H1 (cell line): Measurements from ENCODE around the gene RFT1. TPM values are rescaled to one million over a fixed set of nuclear protein-coding genes. Genes with fewer than 3 reads are reported as not detected.

ENCODE experiments used
- CTCF ChIA-PET: fragments of 300-600 bp; sonication (Branson Sonifier 250); formaldehyde crosslinking; loops from one replicate; lab custom pipeline; 2021; ENCODE audit not compliant: partially characterized antibody; lab: Charles Lee
- POLR2A ChIA-PET: fragments of 300-600 bp; sonication (Branson Sonifier 250); formaldehyde crosslinking; loops from one replicate; lab custom pipeline; 2021; ENCODE audit warnings: inconsistent platforms; ENCODE audit not compliant: partially characterized antibody; lab: Charles Lee
- DNase-seq, 2 experiments: peaks; one replicate each; pipeline versions ENCODE4 v3.0.0 to v3.0.0-alpha.2; 2010 to 2022; ENCODE audit warnings: low spot score in 2 of 2, low read depth in 1 of 2, mixed read lengths in 1 of 2
- FAIRE-seq: peaks from 2 replicates; lab custom pipeline; 2011; peaks lifted over from hg19 to GRCh38; lab: Jason Lieb, UNC
- H2AFZ ChIP-seq: 2 replicates; pipeline ENCODE4 v1.8.1; 2012; ENCODE audit warnings: low read length, inconsistent platforms
- H2AK5ac ChIP-seq: 2 replicates; pipeline ENCODE4 v1.6.1; 2013; ENCODE audit warnings: low read depth, low read length
- H2BK120ac ChIP-seq: replicated peaks from 2 replicates; pipeline ENCODE3; 2013; ENCODE audit warnings: low read depth, low read length, inconsistent platforms
- H2BK12ac ChIP-seq: 2 replicates; pipeline ENCODE4 v1.6.1; 2013; ENCODE audit warnings: low read depth, low read length
- H2BK15ac ChIP-seq: 2 replicates; pipeline ENCODE4 v1.6.1; 2013; ENCODE audit warnings: low read length
- H2BK20ac ChIP-seq: 2 replicates; pipeline ENCODE4 v1.6.1; 2013; ENCODE audit warnings: low read length
- H2BK5ac ChIP-seq: 2 replicates; pipeline ENCODE4 v1.6.1; 2013; ENCODE audit warnings: low read depth, low read length
- H3K14ac ChIP-seq: 2 replicates; pipeline ENCODE4 v1.6.1; 2013; ENCODE audit warnings: inconsistent platforms; ENCODE audit not compliant: insufficient read length
- H3K18ac ChIP-seq: 2 replicates; pipeline ENCODE4 v1.6.1; 2013; ENCODE audit warnings: low read length; ENCODE audit errors: extremely low read depth
- H3K23ac ChIP-seq: 2 replicates; pipeline ENCODE4 v1.6.1; 2013; ENCODE audit warnings: inconsistent platforms; ENCODE audit not compliant: insufficient read length
- H3K23me2 ChIP-seq: 2 replicates; pipeline ENCODE4 v1.6.1; 2013; ENCODE audit warnings: low read depth, low read length
- H3K27ac ChIP-seq: 2 replicates; pipeline ENCODE4 v1.6.1; 2011; ENCODE audit warnings: low read depth, low read length, inconsistent platforms
- H3K27me3 ChIP-seq, 4 experiments: replicated peaks in 1 of 4; 1 replicate in 1 of 4; 2 replicates in 3 of 4; pipeline versions ENCODE4 v1.6.1 to v1.8.1; 2011 to 2013; ENCODE audit warnings: low read length in 3 of 4, mild to moderate bottlenecking in 3 of 4, inconsistent platforms in 2 of 4, mixed read lengths in 2 of 4, moderate library complexity in 1 of 4; ENCODE audit not compliant: control insufficient read depth in 3 of 4, insufficient read depth in 3 of 4; ENCODE audit errors: extremely low read depth in 1 of 4
- H3K36me3 ChIP-seq, 4 experiments: 2 replicates each; pipeline versions ENCODE4 v1.6.1 to v1.8.1; 2011 to 2013; ENCODE audit warnings: mild to moderate bottlenecking in 4 of 4, low read length in 3 of 4, moderate library complexity in 2 of 4, control low read depth in 1 of 4, inconsistent platforms in 1 of 4; ENCODE audit not compliant: insufficient read depth in 4 of 4, control insufficient read depth in 2 of 4
- H3K4ac ChIP-seq: replicated peaks from 2 replicates; pipeline ENCODE3; 2013; ENCODE audit warnings: low read length, low read depth, mixed read lengths, inconsistent platforms; ENCODE audit not compliant: insufficient read length
- H3K4me1 ChIP-seq, 4 experiments: replicated peaks in 1 of 4; 1 replicate in 1 of 4; 2 replicates in 3 of 4; pipeline versions ENCODE4 v1.6.1 to v1.8.1; 2011 to 2013; ENCODE audit warnings: low read length in 3 of 4, inconsistent platforms in 2 of 4, mixed read lengths in 1 of 4; ENCODE audit not compliant: insufficient read depth in 4 of 4, control insufficient read depth in 3 of 4
- H3K4me2 ChIP-seq, 2 experiments: 2 replicates each; pipeline versions ENCODE4 v1.6.1 to v1.8.1; 2011 to 2013; ENCODE audit warnings: low read depth in 2 of 2, low read length in 2 of 2, control low read depth in 1 of 2, inconsistent platforms in 1 of 2, mild to moderate bottlenecking in 1 of 2; ENCODE audit not compliant: insufficient read depth in 1 of 2
- H3K4me3 ChIP-seq, 4 experiments: fragments of 200-600, 300-600 bp in 1 of 4; sonication (generic), shearing (Covaris generic), sonication (Bioruptor Twin) in 1 of 4; 2 replicates each; pipeline versions ENCODE4 v1.5.1 to v1.8.1; 2011 to 2016; ENCODE audit warnings: low read length in 4 of 4, low read depth in 3 of 4, control low read depth in 2 of 4, inconsistent platforms in 2 of 4, mild to moderate bottlenecking in 2 of 4, mixed read lengths in 1 of 4, moderate library complexity in 1 of 4; ENCODE audit not compliant: insufficient read depth in 2 of 4; ENCODE audit errors: extremely low read depth in 1 of 4
- H3K56ac ChIP-seq: replicated peaks from 2 replicates; pipeline ENCODE3; 2013; ENCODE audit warnings: low read depth, mild to moderate bottlenecking, mixed read lengths, low read length, inconsistent platforms; ENCODE audit not compliant: insufficient read length
- H3K79me1 ChIP-seq: 2 replicates; pipeline ENCODE4 v1.6.1; 2013; ENCODE audit warnings: low read depth, low read length, control low read depth
- H3K79me2 ChIP-seq, 2 experiments: 2 replicates each; pipeline versions ENCODE4 v1.6.1 to v1.8.1; 2012 to 2013; ENCODE audit warnings: low read length in 2 of 2, mild to moderate bottlenecking in 2 of 2, inconsistent platforms in 1 of 2; ENCODE audit not compliant: insufficient read depth in 2 of 2, control insufficient read depth in 1 of 2
- H3K9ac ChIP-seq, 4 experiments: replicated peaks in 1 of 4; 1 replicate in 1 of 4; 2 replicates in 3 of 4; pipeline versions ENCODE4 v1.6.1 to v1.8.1; 2011 to 2013; ENCODE audit warnings: low read depth in 3 of 4, low read length in 3 of 4, control low read depth in 2 of 4, mild to moderate bottlenecking in 2 of 4, moderate library complexity in 2 of 4, inconsistent platforms in 1 of 4; ENCODE audit errors: extremely low read depth in 1 of 4
- H3K9me3 ChIP-seq, 2 experiments: 2 replicates each; pipeline versions ENCODE4 v1.6.1 to v1.8.1; 2012 to 2013; ENCODE audit warnings: mild to moderate bottlenecking in 2 of 2, moderate library complexity in 2 of 2, control low read depth in 1 of 2, inconsistent platforms in 1 of 2, low read depth in 1 of 2, low read length in 1 of 2, mixed read lengths in 1 of 2; ENCODE audit not compliant: insufficient read depth in 2 of 2
- H4K20me1 ChIP-seq, 2 experiments: replicated peaks in 1 of 2; 2 replicates each; pipeline versions ENCODE3 to v1.8.1; 2011 to 2013; ENCODE audit warnings: inconsistent platforms in 2 of 2, low read length in 2 of 2, mild to moderate bottlenecking in 1 of 2; ENCODE audit not compliant: insufficient read depth in 2 of 2, control insufficient read depth in 1 of 2
- H4K5ac ChIP-seq: 2 replicates; pipeline ENCODE4 v1.6.1; 2013; ENCODE audit warnings: low read length, low read depth, mixed read lengths, inconsistent platforms; ENCODE audit not compliant: insufficient read length
- H4K8ac ChIP-seq: 2 replicates; pipeline ENCODE4 v1.8.0; 2013; ENCODE audit warnings: mild to moderate bottlenecking, moderate library complexity, low read length, inconsistent platforms; ENCODE audit not compliant: insufficient read depth; ENCODE audit errors: extremely low read depth
- H4K91ac ChIP-seq: replicated peaks from 2 replicates; pipeline ENCODE3; 2013; ENCODE audit warnings: low read length, mixed read lengths, inconsistent platforms; ENCODE audit not compliant: insufficient read length
- BACH1 ChIP-seq: IDR thresholded peaks from 2 replicates; pipeline ENCODE4 v1.6.1; 2012; ENCODE audit warnings: low read length, improper control_type of control experiment
- KDM1A ChIP-seq: fragments of 200-600, 300-600 bp; sonication (generic); IDR thresholded peaks from 2 replicates; pipeline ENCODE4 v1.7.1; 2016; ENCODE audit warnings: mild to moderate bottlenecking, low read length, borderline replicate concordance
- POLR2A ChIP-seq, 2 experiments: IDR thresholded peaks; 1 replicate in 1 of 2; 2 replicates in 1 of 2; pipeline ENCODE4 v1.6.1; 2011; ENCODE audit warnings: low read depth in 2 of 2, low read length in 2 of 2, mild to moderate bottlenecking in 2 of 2; ENCODE audit errors: control extremely low read depth in 1 of 2
- SUZ12 ChIP-seq: fragments of 200-600 bp; sonication (generic); IDR thresholded peaks from 2 replicates; pipeline ENCODE4 v1.6.1; 2012; ENCODE audit warnings: mild to moderate bottlenecking, inconsistent platforms, low read length, moderate library complexity, mixed read lengths
- WGBS, 2 experiments: shearing (Covaris generic) in 1 of 2; methylation state at CpG; one replicate each; pipeline versions ENCODE4 v1.1.6 to v1.1.7; 2013 to 2015; ENCODE audit warnings: low lambda C conversion rate in 2 of 2, mixed read lengths in 2 of 2, inconsistent platforms in 1 of 2, low coverage in 1 of 2, missing lambda C conversion rate in 1 of 2; ENCODE audit not compliant: insufficient replicate concordance in 2 of 2, insufficient coverage in 1 of 2, insufficient read length in 1 of 2; ENCODE audit errors: extremely low coverage in 1 of 2, missing lambda C conversion rate in 1 of 2; 5-methylcytosine and 5-hydroxymethylcytosine counted together
- polyA plus RNA-seq, 7 experiments: library from polyadenylated mRNA; depleted of rRNA in 3 of 7; stranded (reverse) in 5 of 7; unstranded in 2 of 7; fragments of >200 nt in 5 of 7; fragments of 200-250 nt in 2 of 7; gene quantifications; 1 replicate in 5 of 7; 2 replicates in 1 of 7; 4 replicates in 1 of 7; pipeline versions ENCODE4 v1.2.1 to v1.2.3, GENCODE V29; 2011 to 2013; ENCODE audit warnings: missing spikeins in 2 of 7, mixed read lengths in 2 of 7
- total RNA-seq: library from RNA; stranded (reverse); fragmentation: NEBNext Ultra II Directional; extraction: Animal tissue kit (Norgen Biotek cat#: 25700); gene quantifications from 2 replicates; pipeline ENCODE4 v1.2.1, GENCODE V29; 2021

The RFT1 gene
- total and polyA plus RNA-seq, 2 of the 8 experiments (the other 6 are each of a cell fraction or from before 2014, with no cell fraction given), result 27.7 to 42.4 TPM

DNA sequence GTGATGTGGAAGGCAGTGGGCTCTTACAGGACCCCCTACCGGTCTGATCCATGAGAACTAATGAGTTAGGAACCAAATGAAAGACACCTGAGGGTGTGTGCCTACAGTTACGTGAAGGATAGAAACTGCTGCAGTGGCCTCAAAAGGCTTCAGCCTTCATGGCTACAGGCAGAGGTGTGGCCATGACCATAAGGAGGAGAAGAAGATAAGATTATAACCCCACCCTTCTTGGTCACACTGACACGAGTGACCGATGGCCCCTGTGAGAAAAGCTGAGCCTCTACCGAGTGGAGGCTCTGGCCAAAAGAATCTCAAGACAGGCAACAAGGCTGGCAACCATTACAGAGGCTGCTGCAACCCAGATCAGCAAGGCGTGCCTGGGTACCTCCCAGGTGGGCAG is 6.3 kb downstream of the RFT1 start:
- WGBS, 2 experiments, result 95% methylated on average over 6 of the region's 6 CpGs; no CpG with 5 or more reads in 1 of the 2 experiments
- no peak overlapping the region for H2BK20ac ChIP-seq
- H2BK120ac ChIP-seq, result no peak overlapping the region
- no peak for TF ChIP-seq SUZ12
- no peak for TF ChIP-seq POLR2A (IDR thresholded peaks at IDR 0.05; ENCODE audit: control extremely low read depth in 1 of 2, low read depth in 2 of 2, low read length in 2 of 2)
- no peak for TF ChIP-seq KDM1A
- TF ChIP-seq BACH1, result no peak
- H2AK5ac ChIP-seq, result no peak overlapping the region
- no peaks in the 10 kb centered on the region for H3K23me2 ChIP-seq
- H3K79me2 ChIP-seq, result peaks cover 0 to 4% of the 10 kb centered on the region in 2 experiments; a peak in 2 of 4 replicates
- FAIRE-seq (no peak), DNase-seq (no peak)
- no peak overlapping the region for H3K23ac ChIP-seq
- no peak overlapping the region for H3K4me3 ChIP-seq
- H3K27ac ChIP-seq, result no peak overlapping the region
- H4K8ac ChIP-seq, result no peak overlapping the region
- peaks cover 5 to 58% (median 36%) of the 10 kb centered on the region in 4 experiments for H3K36me3 ChIP-seq
- H3K18ac ChIP-seq, result no peak overlapping the region
- H2BK15ac ChIP-seq, result no peak overlapping the region
- H3K4me1 ChIP-seq, result no peaks in the 10 kb centered on the region
- H3K27me3 ChIP-seq, result no peaks in the 10 kb centered on the region
- no peak overlapping the region for H3K14ac ChIP-seq
- H3K4me2 ChIP-seq, result no peak overlapping the region
- H3K79me1 ChIP-seq, result no peaks in the 10 kb centered on the region
- no peaks in the 10 kb centered on the region for H3K9me3 ChIP-seq
- no peaks in the 10 kb centered on the region for H4K20me1 ChIP-seq
- no peak overlapping the region for H4K5ac ChIP-seq
- no peak overlapping the region for H2BK5ac ChIP-seq
- no peak overlapping the region for H2BK12ac ChIP-seq
- ChIA-PET CTCF (interaction anchor here (0.7 to 3.4 kb wide), 5 partner anchors 8 to 72 kb away, joined by 3 to 17 read pairs (median 9); no protein-coding TSS in a partner anchor), POLR2A (no interaction called here)
- no peak overlapping the region for H4K91ac ChIP-seq
- H3K56ac ChIP-seq, result no peak overlapping the region
- H3K4ac ChIP-seq, result no peak overlapping the region
- H3K9ac ChIP-seq, result no peak overlapping the region
- H2AFZ ChIP-seq, result no peak overlapping the region
